ENCODE results near the gene ZNF32. TPM values are rescaled to one million over a fixed set of nuclear protein-coding genes. Genes with fewer than 3 reads are reported as not detected.

The ZNF32 gene
- total and polyA plus RNA-seq, 2 experiments from 2014 or later: 15.8 to 26.1 TPM

DNA sequence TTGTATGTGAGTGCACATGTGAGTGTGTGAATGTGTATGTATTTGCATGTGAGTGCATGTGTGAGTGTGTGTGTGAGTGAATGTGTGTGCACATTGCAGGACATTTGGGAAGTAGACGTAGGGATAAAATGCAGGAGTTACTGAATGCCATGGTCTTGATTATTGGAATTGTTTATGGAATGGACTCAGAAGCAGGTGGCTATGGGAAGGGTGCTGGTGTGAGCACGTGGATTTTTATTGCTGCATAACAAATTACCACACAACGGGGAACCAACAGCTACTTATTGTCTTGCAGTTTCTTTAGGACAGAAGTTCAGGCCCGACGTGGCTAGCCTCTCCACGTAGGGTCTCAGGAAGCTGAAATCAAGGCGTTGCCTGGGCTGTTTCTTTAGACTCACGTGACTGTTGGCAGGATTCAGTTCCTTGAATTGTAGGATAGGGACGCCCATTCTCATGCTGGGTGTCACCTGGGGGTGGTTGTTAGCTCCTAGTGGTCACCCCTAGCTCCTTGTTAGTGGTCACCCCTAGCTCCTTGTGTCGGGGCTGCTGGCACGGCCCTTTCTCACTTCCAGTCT is 48.3 kb upstream of the ZNF32 start:
- no peak overlapping the region for H3K4me3 ChIP-seq
- no peaks in the 10 kb centered on the region for H4K20me1 ChIP-seq (replicated peaks; ENCODE audit: insufficient read depth)
- Mint-ChIP-seq H3K4me3 (no peak overlapping the region), H3K36me3 (ENCODE audit: low read depth) (no peaks in the 10 kb centered on the region; the same call in 2 of the 3 replicates), H3K27ac (no peak overlapping the region), H3K4me1 (no peaks in the 10 kb centered on the region; the same call in 2 of the 3 replicates), H3K9me3 (no peaks in the 10 kb centered on the region; the same call in 2 of the 3 replicates), H3K27me3 (ENCODE audit: insufficient read depth, low read depth, poor library complexity) (peaks cover 2% of the 10 kb centered on the region)
- no peaks in the 10 kb centered on the region; the same call in 1 of the 2 replicates for H3K27me3 ChIP-seq (ENCODE audit: insufficient read depth)
- no peaks in the 10 kb centered on the region for H3K9me2 ChIP-seq (ENCODE audit: insufficient read depth)
- no peak overlapping the region for H2AFZ ChIP-seq
- H3K27ac ChIP-seq (ENCODE audit: low read depth): no peak overlapping the region
- DNase-seq (ENCODE audit: low spot score) (no peak), ATAC-seq (no peak)
- no peak for TF ChIP-seq EZH2 (IDR thresholded peaks at IDR 0.05; ENCODE audit: low read depth, unreplicated experiment)
- H3K79me2 ChIP-seq (replicated peaks; ENCODE audit: insufficient read depth): no peaks in the 10 kb centered on the region
- H3K4me1 ChIP-seq (ENCODE audit: insufficient read depth): no peaks in the 10 kb centered on the region
- no peak overlapping the region for H3K4me2 ChIP-seq
- H3K36me3 ChIP-seq (ENCODE audit: insufficient read depth): no peaks in the 10 kb centered on the region
- no peaks in the 10 kb centered on the region for H3F3A ChIP-seq (replicated peaks; ENCODE audit: low read depth)

DNA sequence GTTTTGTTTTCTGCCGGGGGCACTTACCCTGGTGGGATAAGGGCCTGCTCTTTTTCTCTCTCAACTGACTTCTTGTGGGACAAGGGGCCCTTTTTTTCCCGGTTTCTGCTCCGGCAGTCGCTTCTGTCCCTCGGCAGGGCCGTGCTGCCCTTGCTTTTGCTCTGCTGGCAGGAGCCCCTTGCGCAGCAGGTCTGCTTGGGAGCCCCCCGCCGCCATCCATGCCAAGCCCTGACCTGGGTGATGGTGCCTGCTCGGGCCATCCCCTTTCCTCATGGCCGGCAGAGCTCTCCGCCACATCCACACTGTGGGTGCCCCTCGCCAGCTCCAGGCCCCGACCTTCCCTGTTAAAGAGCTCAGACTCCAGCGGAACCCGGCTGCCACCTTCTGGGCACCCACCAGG is 47.0 kb upstream of the ZNF32 start:
- H3K36me3 Mint-ChIP-seq (ENCODE audit: low read depth): no peaks in the 10 kb centered on the region; the same call in 2 of the 3 replicates
- no peaks in the 10 kb centered on the region for H3K9me2 ChIP-seq (ENCODE audit: insufficient read depth)
- H3K27ac Mint-ChIP-seq: no peak overlapping the region
- no peak overlapping the region for H2AFZ ChIP-seq
- H4K20me1 ChIP-seq (replicated peaks; ENCODE audit: insufficient read depth): no peaks in the 10 kb centered on the region
- peaks cover 6% of the 10 kb centered on the region for H3K27me3 Mint-ChIP-seq (ENCODE audit: insufficient read depth, low read depth, poor library complexity)
- H3K27me3 ChIP-seq (ENCODE audit: insufficient read depth): peaks cover 9% of the 10 kb centered on the region
- DNase-seq (ENCODE audit: low spot score) (no peak), ATAC-seq (no peak)
- no peak overlapping the region for H3K4me2 ChIP-seq
- H3F3A ChIP-seq (replicated peaks; ENCODE audit: low read depth): no peaks in the 10 kb centered on the region
- no peaks in the 10 kb centered on the region; the same call in 2 of the 3 replicates for H3K4me1 Mint-ChIP-seq
- no peaks in the 10 kb centered on the region; the same call in 2 of the 3 replicates for H3K9me3 Mint-ChIP-seq
- H3K4me1 ChIP-seq (ENCODE audit: insufficient read depth): no peaks in the 10 kb centered on the region
- no peak overlapping the region for H3K27ac ChIP-seq (ENCODE audit: low read depth)
- no peaks in the 10 kb centered on the region for H3K79me2 ChIP-seq (replicated peaks; ENCODE audit: insufficient read depth)
- H3K36me3 ChIP-seq (ENCODE audit: insufficient read depth): no peaks in the 10 kb centered on the region
- H3K4me3 ChIP-seq: no peak overlapping the region
- no peak overlapping the region for H3K4me3 Mint-ChIP-seq
- no peak for TF ChIP-seq ZNF331 (CRISPR knock-in tag; IDR thresholded peaks at IDR 0.05; ENCODE audit: low read depth)
- no peak for TF ChIP-seq JUNB (IDR thresholded peaks at IDR 0.05; ENCODE audit: unreplicated experiment)
- TF ChIP-seq, protein P1, sequence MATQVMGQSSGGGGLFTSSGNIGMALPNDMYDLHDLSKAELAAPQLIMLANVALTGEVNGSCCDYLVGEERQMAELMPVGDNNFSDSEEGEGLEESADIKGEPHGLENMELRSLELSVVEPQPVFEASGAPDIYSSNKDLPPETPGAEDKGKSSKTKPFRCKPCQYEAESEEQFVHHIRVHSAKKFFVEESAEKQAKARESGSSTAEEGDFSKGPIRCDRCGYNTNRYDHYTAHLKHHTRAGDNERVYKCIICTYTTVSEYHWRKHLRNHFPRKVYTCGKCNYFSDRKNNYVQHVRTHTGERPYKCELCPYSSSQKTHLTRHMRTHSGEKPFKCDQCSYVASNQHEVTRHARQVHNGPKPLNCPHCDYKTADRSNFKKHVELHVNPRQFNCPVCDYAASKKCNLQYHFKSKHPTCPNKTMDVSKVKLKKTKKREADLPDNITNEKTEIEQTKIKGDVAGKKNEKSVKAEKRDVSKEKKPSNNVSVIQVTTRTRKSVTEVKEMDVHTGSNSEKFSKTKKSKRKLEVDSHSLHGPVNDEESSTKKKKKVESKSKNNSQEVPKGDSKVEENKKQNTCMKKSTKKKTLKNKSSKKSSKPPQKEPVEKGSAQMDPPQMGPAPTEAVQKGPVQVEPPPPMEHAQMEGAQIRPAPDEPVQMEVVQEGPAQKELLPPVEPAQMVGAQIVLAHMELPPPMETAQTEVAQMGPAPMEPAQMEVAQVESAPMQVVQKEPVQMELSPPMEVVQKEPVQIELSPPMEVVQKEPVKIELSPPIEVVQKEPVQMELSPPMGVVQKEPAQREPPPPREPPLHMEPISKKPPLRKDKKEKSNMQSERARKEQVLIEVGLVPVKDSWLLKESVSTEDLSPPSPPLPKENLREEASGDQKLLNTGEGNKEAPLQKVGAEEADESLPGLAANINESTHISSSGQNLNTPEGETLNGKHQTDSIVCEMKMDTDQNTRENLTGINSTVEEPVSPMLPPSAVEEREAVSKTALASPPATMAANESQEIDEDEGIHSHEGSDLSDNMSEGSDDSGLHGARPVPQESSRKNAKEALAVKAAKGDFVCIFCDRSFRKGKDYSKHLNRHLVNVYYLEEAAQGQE (IDR thresholded peaks at IDR 0.05; ENCODE audit: unreplicated experiment): no peak
- no peak for TF ChIP-seq EZH2 (IDR thresholded peaks at IDR 0.05; ENCODE audit: low read depth, unreplicated experiment)
- no peak for TF ChIP-seq POLR2AphosphoS5 (IDR thresholded peaks at IDR 0.05; ENCODE audit: low read depth)
- no peak for TF ChIP-seq ZNF114 (CRISPR knock-in tag; IDR thresholded peaks at IDR 0.05)
- TF ChIP-seq STAT1 (IDR thresholded peaks at IDR 0.05; ENCODE audit: unreplicated experiment): no peak
- no peak for TF ChIP-seq NANOG (IDR thresholded peaks at IDR 0.05; ENCODE audit: borderline replicate concordance)
- TF ChIP-seq, protein P2, sequence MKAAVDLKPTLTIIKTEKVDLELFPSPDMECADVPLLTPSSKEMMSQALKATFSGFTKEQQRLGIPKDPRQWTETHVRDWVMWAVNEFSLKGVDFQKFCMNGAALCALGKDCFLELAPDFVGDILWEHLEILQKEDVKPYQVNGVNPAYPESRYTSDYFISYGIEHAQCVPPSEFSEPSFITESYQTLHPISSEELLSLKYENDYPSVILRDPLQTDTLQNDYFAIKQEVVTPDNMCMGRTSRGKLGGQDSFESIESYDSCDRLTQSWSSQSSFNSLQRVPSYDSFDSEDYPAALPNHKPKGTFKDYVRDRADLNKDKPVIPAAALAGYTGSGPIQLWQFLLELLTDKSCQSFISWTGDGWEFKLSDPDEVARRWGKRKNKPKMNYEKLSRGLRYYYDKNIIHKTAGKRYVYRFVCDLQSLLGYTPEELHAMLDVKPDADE (IDR thresholded peaks at IDR 0.05): no peak
- TF ChIP-seq CREB1 (CRISPR knock-in tag; IDR thresholded peaks at IDR 0.05; ENCODE audit: low read depth): no peak
- TF ChIP-seq, protein P3, sequence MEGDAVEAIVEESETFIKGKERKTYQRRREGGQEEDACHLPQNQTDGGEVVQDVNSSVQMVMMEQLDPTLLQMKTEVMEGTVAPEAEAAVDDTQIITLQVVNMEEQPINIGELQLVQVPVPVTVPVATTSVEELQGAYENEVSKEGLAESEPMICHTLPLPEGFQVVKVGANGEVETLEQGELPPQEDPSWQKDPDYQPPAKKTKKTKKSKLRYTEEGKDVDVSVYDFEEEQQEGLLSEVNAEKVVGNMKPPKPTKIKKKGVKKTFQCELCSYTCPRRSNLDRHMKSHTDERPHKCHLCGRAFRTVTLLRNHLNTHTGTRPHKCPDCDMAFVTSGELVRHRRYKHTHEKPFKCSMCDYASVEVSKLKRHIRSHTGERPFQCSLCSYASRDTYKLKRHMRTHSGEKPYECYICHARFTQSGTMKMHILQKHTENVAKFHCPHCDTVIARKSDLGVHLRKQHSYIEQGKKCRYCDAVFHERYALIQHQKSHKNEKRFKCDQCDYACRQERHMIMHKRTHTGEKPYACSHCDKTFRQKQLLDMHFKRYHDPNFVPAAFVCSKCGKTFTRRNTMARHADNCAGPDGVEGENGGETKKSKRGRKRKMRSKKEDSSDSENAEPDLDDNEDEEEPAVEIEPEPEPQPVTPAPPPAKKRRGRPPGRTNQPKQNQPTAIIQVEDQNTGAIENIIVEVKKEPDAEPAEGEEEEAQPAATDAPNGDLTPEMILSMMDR (conservative IDR thresholded peaks at IDR 0.05; ENCODE audit: low read depth in 2 of 2): no peak
- no peak for TF ChIP-seq EZH2phosphoT487 (IDR thresholded peaks at IDR 0.05; ENCODE audit: unreplicated experiment)
